Measurements from ENCODE around the gene PDS5A. TPM values are rescaled to one million over a fixed set of nuclear protein-coding genes. Genes with fewer than 3 reads are reported as not detected.

PDS5A gene
- total and polyA plus RNA-seq, 2 of the 13 experiments (the other 11 are each of a cell fraction or from before 2014, with no cell fraction given): 31.8 to 57.0 TPM

- Histone ChIP-seq H3K4me3 (replicated peaks in 1 of 3; ENCODE audit: insufficient read depth in 1 of 3, low read depth in 2 of 3, low read length in 3 of 3) (no peak overlapping the region), H3K36me3 (replicated peaks in 1 of 2; ENCODE audit: control insufficient read depth in 1 of 2, insufficient read depth in 2 of 2, low read length in 2 of 2) (peaks cover 6 to 42% of the 10 kb centered on the region in 2 experiments; a peak in 4 of 5 replicates), H3K4me1 (ENCODE audit: insufficient read depth, low read length) (peaks cover 18% of the 10 kb centered on the region), H3K79me2 (ENCODE audit: insufficient read depth, low read length) (no peaks in the 10 kb centered on the region), H3K9ac (ENCODE audit: insufficient read depth, low read depth, low read length) (no peak overlapping the region), H4K20me1 (ENCODE audit: insufficient read depth, low read length) (no peaks in the 10 kb centered on the region), H3K4me2 (ENCODE audit: low read depth, low read length) (no peak overlapping the region), H2AFZ (ENCODE audit: low read length) (no peak overlapping the region), H3K27me3 (ENCODE audit: control insufficient read depth in 1 of 2, insufficient read depth in 2 of 2, low read length in 2 of 2) (no peaks in the 10 kb centered on the region), H3K27ac (ENCODE audit: extremely low read length, insufficient read depth, low read length) (no peak overlapping the region), H3K9me3 (ENCODE audit: low read length) (no peaks in the 10 kb centered on the region)
- FAIRE-seq (no peak), DNase-seq (ENCODE audit: low spot score) (no peak), ATAC-seq (no peak)
- BruUV-seq (replicated peaks): no TSS peak
- ChIA-PET CTCF (ENCODE audit: low intra/inter-chr PET ratio, low total read pairs) (no interaction called here), POLR2A (interaction anchor here (0.6 kb wide), 1 partner anchor 154 kb away, joined by 3 read pairs; no protein-coding TSS in a partner anchor)
- intact Hi-C loops (cut with micrococcal nuclease; ENCODE audit: unreplicated experiment): no loop called here
- in situ Hi-C loops (cut with HindIII; ENCODE audit: extremely low pct_ligation_motif_present, low pct_unique_long_range_greater_than_20kb): no loop called here
- no peak for TF ChIP-seq FLYWCH1 (CRISPR knock-in tag; IDR thresholded peaks at IDR 0.05)
- TF ChIP-seq LBX2 (CRISPR knock-in tag; IDR thresholded peaks at IDR 0.05; ENCODE audit: borderline replicate concordance): no peak
- no peak for TF ChIP-seq EZH2 (conservative IDR thresholded peaks at IDR 0.05; ENCODE audit: low read depth, low read length)
- no peak for TF ChIP-seq RORA (CRISPR knock-in tag; IDR thresholded peaks at IDR 0.05)
- TF ChIP-seq ZNF18 (CRISPR knock-in tag; IDR thresholded peaks at IDR 0.05; ENCODE audit: insufficient replicate concordance): no peak
- no peak for TF ChIP-seq HNF4G (IDR thresholded peaks at IDR 0.05; ENCODE audit: borderline replicate concordance, low read depth, low read length)
- no peak for TF ChIP-seq HNF4G (CRISPR knock-in tag; IDR thresholded peaks at IDR 0.05; ENCODE audit: borderline replicate concordance, low read depth)
- TF ChIP-seq ZUFSP (CRISPR knock-in tag; IDR thresholded peaks at IDR 0.05; ENCODE audit: borderline replicate concordance): no peak
- no peak for TF ChIP-seq ZBTB7A (CRISPR knock-in tag; IDR thresholded peaks at IDR 0.05)
- no peak for TF ChIP-seq AFF4 (CRISPR knock-in tag; IDR thresholded peaks at IDR 0.05)
- TF ChIP-seq ZNF335 (CRISPR knock-in tag; IDR thresholded peaks at IDR 0.05): no peak
These were observed 127.0 kb downstream of the PDS5A start for GRCh38 chr4:39850727-39851126.

Data from HepG2 (cell line).